Measurements from ENCODE around the gene FAM174C.

The FAM174C gene

DNA sequence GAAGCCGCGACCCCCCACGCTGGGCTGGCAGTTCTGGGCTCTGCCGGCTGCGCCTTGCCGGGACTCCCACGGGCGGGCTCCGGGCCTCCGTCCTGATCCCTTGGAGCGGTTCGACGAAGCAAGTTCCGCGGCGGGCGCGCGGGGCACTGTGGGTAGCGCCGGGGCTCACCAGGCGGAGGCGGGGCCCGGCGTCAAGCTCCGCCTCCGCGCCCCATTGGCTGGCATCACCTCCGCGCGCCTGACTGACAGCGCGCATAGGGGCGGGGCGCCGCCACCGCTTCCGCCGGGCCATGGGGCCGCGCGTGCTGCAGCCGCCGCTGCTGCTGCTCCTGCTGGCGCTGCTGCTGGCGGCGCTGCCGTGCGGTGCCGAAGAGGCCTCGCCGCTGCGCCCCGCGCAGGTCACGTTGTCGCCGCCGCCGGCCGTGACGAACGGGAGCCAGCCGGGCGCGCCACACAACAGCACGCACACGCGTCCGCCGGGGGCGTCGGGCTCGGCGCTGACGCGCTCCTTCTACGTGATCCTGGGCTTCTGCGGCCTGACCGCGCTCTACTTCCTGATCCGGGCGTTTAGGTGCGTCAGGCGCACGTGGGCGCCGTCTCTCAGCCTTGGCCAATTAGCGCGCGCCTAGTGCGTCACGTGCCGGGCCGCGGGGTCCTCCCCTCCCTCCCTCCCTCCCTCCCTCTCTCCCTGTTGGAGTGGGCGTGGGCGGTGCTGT lies at the start of gene FAM174C:
FAM174C (plus strand) TSS at position 271 of the 716 bp plus-strand sequence; CDS start at position 291, 20 bp downstream.
- DNase-seq, result peak; percentile 95

DNA sequence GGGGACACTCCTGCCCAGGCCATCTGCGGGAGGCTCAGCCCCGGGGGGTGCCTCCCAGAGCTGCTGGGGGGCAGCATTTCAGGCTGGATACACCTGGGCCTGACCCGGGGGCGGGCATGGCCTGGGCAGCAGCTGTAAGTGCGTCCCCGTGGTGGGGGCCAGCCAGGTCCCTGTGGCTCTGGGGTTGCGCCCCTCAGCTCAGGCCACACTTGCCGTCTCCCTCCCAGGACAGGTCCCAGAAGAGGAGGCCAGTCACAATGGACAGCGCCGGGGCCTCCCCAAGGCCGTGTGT lies 49.2 kb upstream of the FAM174C start:
- DNase-seq, result no peak

DNA sequence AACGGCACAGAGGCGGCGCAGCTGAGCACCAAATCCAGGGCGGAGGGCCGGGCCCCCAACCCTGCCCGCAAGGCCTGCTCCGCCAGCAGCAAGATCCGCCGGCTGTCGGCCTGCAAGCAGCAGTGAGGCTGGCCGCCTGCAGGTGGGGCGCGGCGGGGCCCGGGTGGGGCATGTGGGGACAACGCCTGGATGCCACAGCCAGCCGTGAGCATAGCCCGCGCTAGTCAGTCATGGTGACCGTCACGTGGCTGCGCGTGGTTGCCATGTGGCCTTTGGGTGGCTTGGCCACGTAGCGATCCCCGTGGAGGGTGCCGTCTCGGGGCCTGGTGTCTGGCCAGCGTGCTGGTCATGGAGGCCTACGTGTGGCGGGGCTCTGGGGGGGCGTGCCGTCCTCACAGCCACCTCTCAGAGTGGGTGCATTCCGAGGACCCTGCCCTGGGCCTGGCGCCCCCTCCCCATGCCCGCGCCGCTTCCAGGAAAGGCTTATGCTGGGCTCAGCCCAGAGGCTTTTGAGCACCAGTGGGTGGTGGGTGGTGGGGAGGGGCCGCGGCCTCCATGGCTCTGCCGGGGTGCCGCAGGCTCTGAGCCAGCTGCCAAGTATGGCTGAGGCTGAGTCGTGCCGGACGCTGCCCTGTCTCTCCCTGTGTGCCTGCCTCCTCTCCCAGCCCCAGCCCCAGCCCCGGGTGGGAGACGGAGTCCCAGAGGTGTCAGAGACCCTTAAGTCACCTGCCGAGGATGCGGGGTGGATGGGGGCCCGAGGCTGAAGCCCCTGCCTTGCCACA lies 48.6 kb upstream of the FAM174C start:
- DNase-seq, result no peak

DNA sequence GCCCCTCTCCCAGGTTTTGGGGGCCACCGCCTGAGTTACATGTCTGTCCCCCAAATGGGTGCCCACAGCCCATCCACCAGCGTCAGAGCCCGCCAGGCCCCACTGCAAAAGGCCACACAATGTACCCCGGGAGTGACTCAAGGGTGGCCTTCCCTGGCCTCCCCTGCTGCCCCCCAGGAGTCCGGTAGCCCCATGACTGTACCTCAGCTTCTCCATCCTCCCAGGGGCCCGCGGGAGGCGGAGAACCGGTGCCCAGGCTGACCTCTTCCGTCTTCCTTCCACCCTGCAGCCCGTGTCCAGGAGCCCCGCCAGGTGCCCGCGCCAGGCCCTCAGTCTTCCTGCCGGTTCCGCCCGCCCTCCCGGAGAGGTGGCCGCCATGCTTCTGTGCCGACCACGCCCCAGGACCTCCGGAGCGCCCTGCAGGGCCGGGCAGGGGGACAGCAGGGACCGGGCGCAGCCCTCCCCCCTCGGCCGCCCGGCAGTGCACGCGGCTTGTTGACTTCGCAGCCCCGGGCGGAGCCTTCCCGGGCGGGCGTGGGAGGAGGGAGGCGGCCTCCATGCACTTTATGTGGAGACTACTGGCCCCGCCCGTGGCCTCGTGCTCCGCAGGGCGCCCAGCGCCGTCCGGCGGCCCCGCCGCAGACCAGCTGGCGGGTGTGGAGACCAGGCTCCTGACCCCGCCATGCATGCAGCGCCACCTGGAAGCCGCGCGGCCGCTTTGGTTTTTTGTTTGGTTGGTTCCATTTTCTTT lies 47.9 kb upstream of the FAM174C start:
- no peak for DNase-seq

DNA sequence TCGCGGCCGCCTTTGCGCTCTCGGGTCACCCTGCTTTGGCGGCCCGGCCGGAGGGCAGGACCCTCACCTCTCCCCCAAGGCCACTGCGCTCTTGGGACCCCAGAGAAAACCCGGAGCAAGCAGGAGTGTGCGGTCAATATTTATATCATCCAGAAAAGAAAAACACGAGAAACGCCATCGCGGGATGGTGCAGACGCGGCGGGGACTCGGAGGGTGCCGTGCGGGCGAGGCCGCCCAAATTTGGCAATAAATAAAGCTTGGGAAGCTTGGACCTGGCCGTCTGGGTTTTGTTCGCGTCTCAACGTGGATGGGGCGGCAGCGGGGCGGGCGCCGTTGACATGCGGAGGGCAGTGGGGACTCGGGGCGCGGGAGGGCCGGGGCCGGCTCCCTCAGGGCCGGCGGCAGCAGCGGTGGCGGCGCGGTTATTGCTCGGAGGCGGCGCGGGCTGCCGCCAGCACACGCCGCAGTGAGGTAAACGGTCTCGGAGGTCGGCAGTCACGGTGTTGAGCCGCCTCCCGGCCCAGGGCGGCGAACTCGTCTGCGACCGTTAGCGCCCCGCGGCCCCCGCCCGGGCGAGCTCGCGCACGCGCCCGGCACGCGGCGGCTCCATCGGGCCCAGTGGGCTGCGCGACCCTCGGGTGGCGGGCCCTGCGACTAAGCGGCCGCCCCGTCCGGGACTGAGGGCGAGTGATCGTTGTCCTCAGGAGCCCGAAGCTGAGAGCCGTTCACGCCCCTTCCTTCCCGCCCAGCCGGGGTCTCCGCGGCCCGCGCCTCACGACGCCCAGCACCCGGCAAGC lies 47.0 kb upstream of the FAM174C start:
- no peak for DNase-seq

DNA sequence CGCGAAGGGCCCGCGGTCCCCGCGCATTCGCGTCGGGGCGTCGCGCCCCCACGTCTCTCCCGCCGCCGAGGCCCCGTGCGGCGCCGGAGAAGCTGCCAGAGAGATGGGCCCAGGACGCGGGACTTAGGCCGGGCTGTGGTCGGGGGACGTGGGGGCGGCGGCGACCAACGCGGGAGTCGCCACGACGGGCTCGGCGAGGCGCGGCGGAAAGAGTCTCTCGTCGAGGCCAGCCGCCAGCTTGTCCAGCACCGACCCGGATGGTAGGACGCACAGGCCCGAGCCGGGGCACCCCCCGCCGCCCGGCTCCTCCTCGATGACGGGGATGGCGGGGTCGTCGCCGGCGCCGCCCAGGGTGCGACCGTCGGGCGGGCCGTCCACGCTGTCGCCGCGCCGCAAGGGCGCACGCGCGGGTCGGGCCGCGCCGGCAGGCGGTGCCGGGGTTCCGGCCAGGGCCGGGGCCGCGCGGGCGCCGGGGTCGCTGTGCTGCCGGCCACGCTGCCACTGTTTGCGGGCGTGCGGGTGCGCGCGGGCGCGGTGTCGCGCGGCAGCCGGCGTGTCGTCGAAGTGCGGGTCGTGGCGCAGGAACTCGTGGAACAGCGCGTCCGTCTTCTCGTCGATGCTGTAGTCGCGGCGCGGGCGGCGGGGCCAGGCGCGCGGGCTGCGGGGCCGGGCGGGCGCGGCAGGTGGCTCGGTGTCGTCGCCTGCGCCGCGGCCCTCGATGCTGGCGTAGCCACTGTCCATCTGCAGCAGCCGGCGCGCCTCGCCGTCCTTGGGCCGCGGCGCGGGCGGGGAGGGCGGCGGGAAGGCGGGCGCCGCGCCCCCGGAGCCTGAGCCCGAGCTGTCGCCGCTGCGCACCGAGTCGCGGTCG lies 46.0 kb upstream of the FAM174C start:
- DNase-seq, result no peak

DNA sequence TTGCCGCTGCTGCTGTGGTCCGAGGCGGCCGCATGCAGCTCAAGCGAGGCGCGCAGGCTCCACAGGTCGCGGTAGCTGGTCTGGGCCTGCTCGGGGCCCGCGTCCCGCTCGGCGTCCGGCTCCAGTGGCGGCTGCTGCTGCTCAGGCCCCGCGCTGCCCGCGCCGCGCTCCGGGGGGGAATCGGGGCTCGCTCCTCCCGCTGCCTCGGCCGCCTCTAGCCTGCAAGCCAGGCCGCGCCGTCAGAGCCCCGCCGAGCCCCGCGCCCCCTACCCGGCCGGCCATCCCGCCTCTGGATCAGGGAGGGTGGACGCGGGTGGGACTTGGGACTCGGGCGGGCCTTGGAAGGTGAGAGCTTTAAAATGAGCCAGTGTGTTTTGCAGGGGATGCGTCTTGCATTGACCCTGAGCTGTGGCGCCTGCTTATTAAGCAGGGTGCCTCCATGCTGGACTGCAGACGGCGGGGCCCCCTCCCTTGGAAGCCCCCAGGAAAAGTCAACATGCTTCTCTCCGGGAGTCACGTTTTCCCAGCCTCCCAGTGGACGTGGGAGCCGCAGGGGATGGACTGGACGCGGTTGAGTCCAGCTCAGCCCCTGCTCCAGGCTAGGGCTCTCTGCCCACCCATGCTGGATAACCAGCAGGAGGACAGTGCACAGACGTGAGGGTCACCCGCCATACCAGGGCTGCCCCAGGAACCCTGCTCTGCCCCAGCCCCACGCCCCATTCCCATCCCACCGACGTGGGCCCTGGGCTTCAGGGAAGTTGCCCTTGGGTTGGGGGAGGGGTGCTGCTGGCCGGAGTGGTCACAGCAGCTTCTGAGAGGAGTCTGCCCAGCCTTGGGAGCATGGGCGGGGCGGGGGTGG lies 45.2 kb upstream of the FAM174C start:
- no peak for DNase-seq

DNA sequence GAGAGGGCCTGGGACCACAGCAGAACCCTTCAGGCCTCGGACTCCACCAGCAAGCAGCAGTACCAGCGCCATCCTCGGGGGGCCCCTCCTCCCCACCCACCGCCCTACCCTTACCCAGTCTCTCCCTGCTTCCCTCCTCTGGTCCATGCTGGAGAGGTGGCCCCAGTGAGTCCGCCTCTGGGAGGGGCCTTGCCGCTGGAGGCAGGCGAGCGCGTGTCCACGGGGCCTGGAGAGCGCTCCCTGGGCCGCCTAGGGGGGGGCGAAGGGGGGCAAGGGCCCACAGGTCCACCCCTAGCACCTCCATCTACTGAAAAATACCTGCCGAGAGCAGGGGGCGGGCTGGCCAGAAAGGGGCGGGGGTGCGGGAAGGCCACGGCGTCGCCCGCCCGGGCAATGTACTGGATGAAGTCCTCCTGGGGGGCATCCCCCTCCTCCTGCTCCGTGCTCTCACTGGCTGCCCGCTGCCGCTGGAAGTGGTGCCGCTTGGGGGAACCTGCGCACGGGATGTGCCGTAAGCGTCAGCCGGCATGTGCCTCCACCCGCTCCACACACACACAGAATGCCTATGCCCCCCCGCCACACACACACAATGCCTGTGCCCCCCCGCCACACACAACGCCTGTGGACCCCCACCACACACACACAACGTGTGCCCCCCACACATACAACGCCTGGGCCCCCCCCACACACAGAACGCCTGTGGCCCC lies 44.4 kb upstream of the FAM174C start:
- no peak for DNase-seq

DNA sequence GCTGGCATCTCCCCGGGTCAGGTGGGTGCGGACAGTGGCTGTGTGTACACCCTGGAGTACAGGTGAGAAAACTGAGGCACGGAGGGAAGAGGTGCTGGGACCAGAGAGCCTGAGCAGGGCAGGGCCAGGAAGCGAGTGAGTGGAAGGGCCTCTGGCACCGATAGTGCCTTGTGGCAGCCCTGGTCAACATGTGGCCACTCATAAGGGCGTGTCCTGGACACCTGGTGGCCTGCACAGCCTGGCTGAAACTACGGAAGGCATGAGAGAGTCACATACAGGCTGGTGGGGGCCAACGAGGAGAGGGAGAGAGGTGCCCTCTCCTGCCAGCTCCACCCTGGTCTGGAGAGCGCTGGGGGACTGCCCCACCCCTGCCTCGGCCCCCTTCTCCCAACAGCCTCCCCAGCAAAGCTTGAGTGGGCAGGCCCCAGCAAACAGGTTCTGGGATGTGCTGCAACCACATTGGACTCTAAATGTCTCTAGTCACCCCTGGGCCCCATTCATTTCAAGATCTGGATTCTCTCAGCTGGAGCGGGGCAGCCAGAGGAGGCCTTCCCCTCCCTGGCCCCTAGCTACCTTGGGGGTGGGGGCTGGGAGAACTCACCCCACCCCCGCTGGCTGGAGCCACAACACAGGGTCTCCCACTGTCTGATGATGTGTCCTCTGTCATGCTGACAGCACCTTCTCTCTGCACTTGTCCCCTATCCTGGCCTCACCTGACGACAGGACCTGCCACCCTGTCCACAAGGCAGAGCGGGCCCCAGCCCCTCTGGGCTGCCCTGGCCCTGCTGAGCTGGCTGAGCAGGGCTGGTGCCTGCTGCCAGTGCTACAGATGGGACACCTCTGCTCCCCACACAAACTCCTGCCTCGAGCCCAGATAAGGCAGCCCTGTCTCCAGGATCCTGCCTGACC lies 43.3 kb upstream of the FAM174C start:
- no peak for DNase-seq

DNA sequence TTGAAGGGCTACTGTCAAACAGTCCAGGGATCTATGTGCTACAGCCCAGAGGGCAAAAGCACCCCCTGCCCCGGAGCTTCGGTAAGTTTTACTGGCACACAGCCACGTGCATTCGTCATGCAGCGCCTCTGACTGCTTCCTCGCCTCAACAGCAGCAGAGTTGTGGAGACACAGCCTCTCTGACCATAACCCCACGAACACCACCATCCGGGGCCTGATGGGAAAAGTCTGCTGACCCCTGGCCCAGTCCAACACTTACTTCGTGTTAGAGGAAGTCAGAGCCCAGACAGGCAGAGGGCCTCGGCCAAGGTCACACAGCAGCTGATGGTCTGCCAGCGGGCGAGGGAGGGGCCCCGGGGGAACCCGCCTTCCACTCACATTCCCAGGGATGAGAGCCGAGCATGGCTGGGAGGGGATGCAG lies 42.7 kb upstream of the FAM174C start:
- DNase-seq, result no peak

DNA sequence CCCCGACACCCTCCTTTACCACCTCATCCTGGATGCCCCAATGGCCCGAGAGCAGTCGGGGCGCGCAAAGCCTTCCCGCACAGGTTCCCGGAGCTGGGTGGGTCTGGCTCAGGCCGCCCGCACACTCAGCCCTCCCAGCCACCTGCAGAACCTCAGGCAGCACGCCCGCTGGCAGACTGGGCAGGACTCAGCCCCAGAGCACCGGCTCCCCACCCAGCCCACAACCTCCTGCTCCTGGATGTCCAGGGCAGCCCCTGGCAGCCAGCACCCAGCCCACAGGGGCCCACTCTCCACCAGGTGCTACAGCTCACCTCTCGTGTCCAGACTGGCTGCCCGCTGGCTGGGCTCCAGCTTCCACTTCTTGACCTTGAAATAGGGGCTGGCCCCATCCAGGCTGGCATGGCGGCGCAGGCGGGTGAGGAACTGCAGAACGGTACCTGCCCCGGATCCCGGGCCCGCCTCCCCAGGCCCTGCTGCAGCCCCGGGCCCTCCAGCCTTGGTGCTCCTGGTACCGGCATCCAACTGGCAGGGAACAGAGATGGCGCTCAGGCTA lies 42.1 kb upstream of the FAM174C start:
- DNase-seq, result no peak

DNA sequence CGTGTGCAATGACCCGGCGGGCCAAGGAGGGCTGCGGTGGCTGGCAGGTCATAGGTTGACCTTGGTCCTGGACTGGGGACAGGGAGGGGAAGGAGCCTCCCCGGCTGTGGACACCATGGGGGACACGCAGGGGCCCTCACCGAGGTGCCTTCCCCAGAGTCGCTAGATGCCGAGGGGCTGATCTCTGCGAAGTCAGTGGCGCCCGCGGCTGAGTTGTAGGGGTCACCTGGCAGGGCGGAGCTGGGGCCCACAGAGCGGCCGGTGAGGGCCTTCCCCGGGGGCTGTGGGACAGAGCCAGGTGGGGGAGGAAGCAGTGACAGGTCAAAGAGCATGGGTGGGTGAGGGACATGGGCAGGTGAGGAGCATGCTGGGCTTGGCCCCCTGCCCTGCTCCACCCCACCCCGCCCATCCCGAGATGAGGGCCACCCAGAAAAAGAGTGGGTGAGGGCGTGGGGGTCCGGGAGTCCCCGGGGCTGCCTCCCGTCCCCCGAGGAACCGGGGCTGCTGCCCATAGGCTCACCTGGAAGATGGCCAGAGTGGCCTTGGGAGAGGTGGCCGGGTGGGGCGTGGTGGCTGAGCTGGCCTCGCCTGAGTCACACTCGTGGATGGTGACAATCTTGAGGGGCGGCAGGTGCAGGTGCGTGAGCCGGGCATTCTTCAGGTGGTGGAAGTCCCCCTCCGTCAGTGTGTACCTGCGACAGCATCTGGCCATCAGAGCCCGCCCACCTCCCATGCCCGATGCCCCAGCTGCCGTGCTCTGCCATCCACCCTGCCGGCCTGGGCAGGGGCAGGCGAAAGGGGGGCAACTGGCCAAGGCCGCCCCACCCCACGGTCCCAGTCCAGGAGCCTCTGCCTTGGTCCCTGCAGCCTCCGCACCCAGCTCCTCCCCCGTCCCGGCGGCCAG lies 41.0 kb upstream of the FAM174C start:
- DNase-seq, result no peak

DNA sequence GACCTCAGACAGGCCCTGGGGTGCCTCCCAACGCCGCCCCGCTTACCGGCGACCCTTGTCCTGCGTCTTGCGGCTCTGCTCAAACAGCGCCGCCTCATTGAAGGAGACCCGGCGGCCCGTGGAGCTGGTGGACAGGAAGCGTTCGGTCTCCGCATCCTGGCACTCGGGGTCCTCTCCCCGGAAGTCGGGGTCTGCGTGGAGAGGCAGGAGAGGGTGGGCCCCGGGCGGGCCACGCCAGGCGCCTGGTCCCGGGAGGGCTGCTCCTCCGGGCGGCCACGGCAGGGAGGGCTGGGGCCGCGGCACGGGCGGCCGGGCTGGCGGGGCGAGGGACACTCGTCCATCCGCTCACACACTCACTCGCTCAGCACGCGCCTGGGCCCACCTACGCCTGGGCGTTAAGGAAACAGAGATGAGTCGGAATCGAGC lies 40.4 kb upstream of the FAM174C start:
- DNase-seq, result no peak

DNA sequence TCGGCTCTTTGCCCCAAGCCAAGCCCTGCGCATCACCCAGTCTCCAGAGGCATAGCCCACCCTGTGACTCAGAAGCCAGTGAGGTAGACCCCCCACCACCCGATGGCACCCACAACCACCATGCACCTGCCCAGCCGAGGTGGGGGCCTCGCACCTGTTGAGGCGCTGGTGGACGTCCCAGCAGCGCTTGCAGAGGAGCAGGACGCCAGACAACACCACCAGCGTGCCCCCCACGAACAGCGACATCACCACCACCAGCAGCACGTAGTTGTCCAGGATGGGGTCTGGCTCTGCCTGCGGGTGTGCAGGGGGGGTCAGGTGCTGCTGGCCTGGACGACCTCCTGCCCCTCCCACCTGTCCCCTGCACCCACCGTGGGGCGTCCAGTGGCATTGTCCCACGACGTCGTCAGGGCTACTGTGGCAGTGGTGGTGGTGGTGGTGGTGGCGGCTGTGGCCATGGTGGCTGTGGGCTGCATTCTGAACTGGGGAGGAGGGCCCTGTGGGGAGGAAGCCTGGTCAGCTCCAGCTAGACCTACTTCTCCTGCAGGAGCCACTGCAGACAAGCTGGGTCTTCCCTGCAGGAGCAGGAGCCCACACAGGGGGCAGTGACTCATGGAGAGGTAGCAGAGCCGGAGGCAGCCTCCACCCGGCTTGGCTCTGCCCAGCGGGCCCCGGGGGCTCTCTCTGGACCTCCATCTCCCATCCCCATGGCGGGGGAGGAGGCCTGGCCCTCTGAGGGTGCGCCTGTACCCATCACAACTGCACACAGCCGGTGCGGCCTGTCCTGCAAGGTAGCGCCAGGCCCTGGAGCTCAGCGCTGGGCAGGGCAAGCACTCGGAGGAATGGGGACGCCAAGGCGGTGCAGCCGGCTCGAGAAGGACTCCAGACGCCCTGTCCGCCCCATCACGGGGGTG lies 39.4 kb upstream of the FAM174C start:
- no peak for DNase-seq

DNA sequence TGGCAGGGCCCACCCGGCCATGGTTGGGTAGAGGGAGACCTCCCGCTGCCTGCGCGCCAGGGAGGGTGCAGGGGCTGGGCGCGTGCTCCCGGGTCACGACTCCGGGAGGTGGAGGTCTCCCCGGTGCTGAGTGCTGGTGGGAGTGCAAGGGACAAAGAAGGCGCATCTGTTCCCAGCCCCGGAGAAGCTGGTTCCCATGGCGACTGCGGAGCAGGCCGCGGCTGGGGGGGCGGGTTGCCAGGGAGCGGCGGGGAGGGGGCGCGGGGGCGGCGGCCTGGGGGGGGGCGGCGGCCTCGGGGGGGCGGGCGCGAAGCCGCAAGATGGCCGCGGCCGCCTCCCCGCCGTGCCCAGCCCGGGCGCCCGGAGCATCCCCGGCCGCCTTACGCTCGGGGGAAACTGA lies 38.8 kb upstream of the FAM174C start:
- DNase-seq, result peak; percentile 28

DNA sequence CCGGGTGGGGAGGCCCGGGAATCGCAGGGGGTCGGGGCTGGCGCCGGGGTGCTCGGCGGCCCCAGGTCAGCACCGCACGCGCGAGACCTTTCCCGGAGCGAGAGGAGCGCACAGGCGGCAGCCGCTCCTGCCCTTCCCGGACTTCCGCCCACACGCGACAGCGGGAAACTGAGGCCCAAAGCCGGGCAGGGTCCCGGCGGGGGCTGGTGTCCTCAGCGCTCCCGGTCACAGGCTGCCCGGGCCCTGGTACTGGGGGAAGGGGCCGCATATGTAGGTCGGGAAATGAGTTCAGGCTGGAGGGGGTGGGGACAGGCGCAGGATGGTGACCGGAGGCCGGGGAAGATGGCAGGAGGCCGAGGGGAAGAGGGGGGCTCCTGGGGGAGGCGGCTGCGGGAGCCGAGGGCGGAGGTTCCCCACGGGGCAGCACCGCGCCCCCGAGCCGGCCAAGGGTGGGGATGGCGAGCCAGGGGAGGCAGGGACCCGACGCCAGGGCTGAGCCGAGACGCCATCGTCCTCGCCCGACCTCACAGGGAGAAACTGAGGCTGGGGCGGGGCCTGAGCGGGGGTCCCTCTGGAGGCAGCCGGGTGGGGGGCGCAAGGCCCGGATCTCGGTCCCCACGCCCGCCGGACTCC lies 38.2 kb upstream of the FAM174C start:
- no peak for DNase-seq

Measured in NCI-H1092 treated with DMSO at 0.1 percent for 48 hours (cell line).